Endothelial cell of umbilical vein (primary cell): ENCODE results near the gene PTPRH. TPM values are rescaled to one million over a fixed set of nuclear protein-coding genes. Genes with fewer than 3 reads are reported as not detected.

Experiments used
- BruUV-seq: library from RNA; stranded (reverse); fragments of 400-500 nt; replicated peaks from 2 replicates; lab custom pipeline; 2021; lab: Mats Ljungman, UMichigan
- CTCF ChIA-PET: fragments of 300-600, 350-600 bp; sonication (Branson Sonifier 250); formaldehyde crosslinking; loops from one replicate; lab custom pipeline; 2021; ENCODE audit warnings: antibody characterized with exemption, inconsistent platforms; lab: Charles Lee
- POLR2A ChIA-PET: fragments of 300-600, 350-600 bp; sonication (Branson Sonifier 250); formaldehyde crosslinking; loops from one replicate; lab custom pipeline; 2021; ENCODE audit warnings: antibody characterized with exemption, inconsistent platforms; lab: Charles Lee
- DNase-seq: peaks from one replicate; pipeline ENCODE4 v3.0.0-alpha.2; 2011; ENCODE audit warnings: low read depth, low spot score
- FAIRE-seq: peaks from 2 replicates; lab custom pipeline; 2011; peaks lifted over from hg19 to GRCh38; lab: Jason Lieb, UNC
- H2AFZ ChIP-seq: 2 replicates; pipeline ENCODE4 v1.6.0; 2012; ENCODE audit warnings: low read depth, low read length, control low read depth, inconsistent platforms
- H3K27ac ChIP-seq: 2 replicates; pipeline ENCODE4 v1.5.1; 2011; ENCODE audit warnings: low read depth, mild to moderate bottlenecking, control low read depth, low read length, moderate library complexity; ENCODE audit not compliant: insufficient read depth
- H3K27me3 ChIP-seq, 2 experiments: 2 replicates each; pipeline versions ENCODE4 v1.6.0 to v1.6.1; 2011; ENCODE audit warnings: low read length in 2 of 2, mixed read lengths in 1 of 2; ENCODE audit not compliant: control insufficient read depth in 2 of 2, insufficient read depth in 2 of 2
- H3K36me3 ChIP-seq, 2 experiments: 2 replicates in 1 of 2; 3 replicates in 1 of 2; pipeline ENCODE4 v1.5.1; 2011; ENCODE audit warnings: low read length in 2 of 2, mild to moderate bottlenecking in 1 of 2, moderate library complexity in 1 of 2; ENCODE audit not compliant: control insufficient read depth in 2 of 2, insufficient read depth in 2 of 2; ENCODE audit errors: extremely low read depth in 1 of 2
- H3K4me1 ChIP-seq: 3 replicates; pipeline ENCODE4 v1.5.1; 2011; ENCODE audit warnings: mild to moderate bottlenecking, low read length; ENCODE audit not compliant: control insufficient read depth, insufficient read depth; ENCODE audit errors: extremely low read depth
- H3K4me2 ChIP-seq: 2 replicates; pipeline ENCODE4 v1.6.1; 2011; ENCODE audit warnings: low read length, control low read depth, mixed read lengths; ENCODE audit not compliant: insufficient read depth
- H3K4me3 ChIP-seq, 3 experiments: fragments of 200-600 bp in 1 of 3; sonication (generic), shearing (Covaris generic) in 1 of 3; replicated peaks in 1 of 3; 2 replicates each; pipeline ENCODE4 v1.5.1; 2011 to 2016; ENCODE audit warnings: control low read depth in 3 of 3, low read length in 3 of 3, mild to moderate bottlenecking in 2 of 3, inconsistent platforms in 1 of 3, low read depth in 1 of 3, moderate library complexity in 1 of 3; ENCODE audit not compliant: insufficient read depth in 1 of 3
- H3K79me2 ChIP-seq: 2 replicates; pipeline ENCODE4 v1.6.0; 2012; ENCODE audit warnings: low read length, inconsistent platforms; ENCODE audit not compliant: control insufficient read depth, insufficient read depth
- H3K9ac ChIP-seq: replicated peaks from 2 replicates; pipeline ENCODE3; 2011; ENCODE audit warnings: low read length, control low read depth; ENCODE audit not compliant: insufficient read depth; ENCODE audit errors: extremely low read depth
- H3K9me1 ChIP-seq: replicated peaks from 3 replicates; pipeline ENCODE4 v1.6.0; 2011; ENCODE audit warnings: mild to moderate bottlenecking, low read length; ENCODE audit not compliant: control insufficient read depth, insufficient read depth; ENCODE audit errors: extremely low read depth
- H3K9me3 ChIP-seq: replicated peaks from 2 replicates; pipeline ENCODE4 v1.5.1; 2012; ENCODE audit warnings: low read length, inconsistent platforms; ENCODE audit not compliant: control insufficient read depth, insufficient read depth
- H4K20me1 ChIP-seq: replicated peaks from 2 replicates; pipeline ENCODE3; 2011; ENCODE audit warnings: mild to moderate bottlenecking, low read length; ENCODE audit not compliant: control insufficient read depth, insufficient read depth; ENCODE audit errors: extremely low read depth
- CTCF ChIP-seq, 2 donors: IDR thresholded peaks; 1 replicate in 1 of 2; 2 replicates in 1 of 2; pipeline ENCODE4 v1.5.1; 2011; ENCODE audit warnings: low read length in 2 of 2, mild to moderate bottlenecking in 2 of 2, moderate library complexity in 2 of 2, control low read depth in 1 of 2, inconsistent platforms in 1 of 2, low read depth in 1 of 2; ENCODE audit not compliant: insufficient read depth in 1 of 2; ENCODE audit errors: extremely low read depth in 1 of 2
- EZH2 ChIP-seq: IDR thresholded peaks from 2 replicates; pipeline ENCODE4 v1.6.1; 2012; ENCODE audit warnings: borderline replicate concordance, low read depth, mild to moderate bottlenecking, moderate library complexity, low read length, inconsistent platforms; ENCODE audit not compliant: severe bottlenecking
- FOS ChIP-seq: IDR thresholded peaks from 2 replicates; pipeline ENCODE4 v1.6.1; 2011; ENCODE audit warnings: mild to moderate bottlenecking, low read length, moderate library complexity, borderline replicate concordance; ENCODE audit not compliant: insufficient read depth
- MAX ChIP-seq: IDR thresholded peaks from 2 replicates; pipeline ENCODE4 v1.6.1; 2011; ENCODE audit not compliant: insufficient read depth, insufficient read length
- MYC ChIP-seq: IDR thresholded peaks from one replicate; pipeline ENCODE4 v1.6.1; 2011; ENCODE audit warnings: mild to moderate bottlenecking, low read depth, low read length
- POLR2AphosphoS5 ChIP-seq: IDR thresholded peaks from 2 replicates; pipeline ENCODE4 v1.6.1; 2012; ENCODE audit warnings: low read depth, mild to moderate bottlenecking, control low read depth, low read length, moderate library complexity; ENCODE audit not compliant: insufficient read depth
- dilution Hi-C: fragments of 300-500 bp; cut with MboI; formaldehyde crosslinking; loops from one replicate; pipeline ENCODE4 v1.15.0; 2019; ENCODE audit warnings: low sequenced_read_pairs; ENCODE audit not compliant: extremely low pct_ligation_motif_present
- intact Hi-C: fragments of 100-400 bp; cut with micrococcal nuclease; formaldehyde crosslinking; loops from one replicate; pipeline ENCODE4 v1.10.0; 2022
- polyA plus RNA-seq, 4 experiments: library from polyadenylated mRNA; depleted of rRNA in 3 of 4; stranded (reverse) in 3 of 4; unstranded in 1 of 4; fragments of >200 nt; gene quantifications; 2 replicates each; pipeline versions ENCODE4 v1.2.1 to v1.2.3, GENCODE V29; 2011 to 2012; ENCODE audit warnings: missing spikeins in 1 of 4
- total RNA-seq: library from RNA; stranded (reverse); gene quantifications from 2 replicates; pipeline ENCODE4 v1.2.3, GENCODE V29; 2021

Gene PTPRH
- total and polyA plus RNA-seq, 2 donors (not counting 3 experiments of a cell fraction or from before 2014, with no cell fraction given) = 0.14 to 1.00 TPM

GRCh38 chr19:55179606-55180484 lies 29.5 kb downstream of the PTPRH start, which contains the start of gene SYT5:
Gene SYT5, minus strand, starts transcription at chr19:55180289. Its CDS starts 1,248 bp downstream, at chr19:55179041.
- H3K79me2 ChIP-seq = no peaks in the 10 kb centered on the region
- FAIRE-seq (no peak), DNase-seq (no peak)
- intact Hi-C loops (no loop called here), dilution Hi-C loops (no loop called here)
- peaks cover 8 to 20% of the 10 kb centered on the region in 2 experiments for H3K27me3 ChIP-seq
- TF ChIP-seq POLR2AphosphoS5 = no peak
- TF ChIP-seq FOS = no peak
- TF ChIP-seq MYC = no peak
- no peak for TF ChIP-seq CTCF (IDR thresholded peaks at IDR 0.05; ENCODE audit: extremely low read depth in 1 of 2, insufficient read depth in 1 of 2, low read depth in 1 of 2, low read length in 2 of 2)
- peak; percentile 69 for TF ChIP-seq MAX
- peak; percentile 10 for TF ChIP-seq EZH2
- BruUV-seq = no TSS peak
- no peaks in the 10 kb centered on the region for H3K4me1 ChIP-seq
- H3K9me3 ChIP-seq = no peaks in the 10 kb centered on the region
- ChIA-PET CTCF (interaction anchor here (0.8 to 2.3 kb wide), 8 partner anchors 8 to 258 kb away, joined by 3 to 6 read pairs (median 3); partner anchors contain the start of gene DNAAF3), POLR2A (no interaction called here)
- no peak within 1 kb of the TSS for H3K9ac ChIP-seq
- H3K36me3 ChIP-seq = no peaks in the 10 kb centered on the region
- H4K20me1 ChIP-seq = no peaks in the 10 kb centered on the region
- no peak within 1 kb of the TSS for H3K4me2 ChIP-seq
- no peak within 1 kb of the TSS for H3K27ac ChIP-seq
- no peak within 1 kb of the TSS for H3K4me3 ChIP-seq
- H2AFZ ChIP-seq = no peak within 1 kb of the TSS
- no peaks in the 10 kb centered on the region for H3K9me1 ChIP-seq
